K562 (cell line): ENCODE measurements around the gene APPL2. TPM values are rescaled to one million over a fixed set of nuclear protein-coding genes. Genes with fewer than 3 reads are reported as not detected.

ENCODE experiments used
- ATAC-seq: fragments of 200-7000 bp; cut with Tn5 transposase; 3 replicates; pipeline ENCODE4 v1.9.1; 2020; ENCODE audit warnings: moderate library complexity
- BruUV-seq: library from RNA; stranded (reverse); fragments of 400-500 nt; replicated peaks from 2 replicates; lab custom pipeline; 2021; lab: Mats Ljungman, UMichigan
- CTCF ChIA-PET: fragments of 300-600 bp; formaldehyde crosslinking; extraction: SDS; loops from one replicate; lab custom pipeline; 2021; ENCODE audit warnings: low intra/inter-chr PET ratio; lab: Yijun Ruan, JAX
- POLR2A ChIA-PET: fragments of 300-600, 350-650 bp; sonication (Branson Sonifier 250); formaldehyde crosslinking; extraction: SDS; loops from one replicate; lab custom pipeline; 2021; ENCODE audit warnings: antibody characterized with exemption, inconsistent platforms; lab: Yijun Ruan, JAX
- DNase-seq, 4 experiments: peaks; one replicate each; pipeline versions ENCODE4 v3.0.0 to v3.0.0-alpha.2; 2011 to 2018; ENCODE audit warnings: low spot score in 3 of 4, mixed read lengths in 3 of 4; ENCODE audit errors: extremely low read depth in 1 of 4
- FAIRE-seq: peaks from 2 replicates; lab custom pipeline; 2011; peaks lifted over from hg19 to GRCh38; lab: Jason Lieb, UNC
- H2AFZ ChIP-seq: 2 replicates; pipeline ENCODE4 v1.6.0; 2011; ENCODE audit warnings: low read depth, low read length, control low read depth, inconsistent platforms
- H3K27ac ChIP-seq: fragments of 200-600 bp; 3 replicates; pipeline ENCODE4 v1.8.0; 2011; ENCODE audit warnings: low read depth, mild to moderate bottlenecking, control low read depth, inconsistent platforms, low read length, moderate library complexity, mixed read lengths; ENCODE audit errors: extremely low read depth
- H3K27me3 ChIP-seq, 2 experiments: fragments of 300-600 bp in 1 of 2; 2 replicates in 1 of 2; 3 replicates in 1 of 2; pipeline versions ENCODE4 v1.6.0 to v1.8.0; 2011; ENCODE audit warnings: inconsistent platforms in 2 of 2, low read length in 2 of 2, mild to moderate bottlenecking in 1 of 2, mixed read lengths in 1 of 2, moderate library complexity in 1 of 2; ENCODE audit not compliant: control insufficient read depth in 2 of 2, insufficient read depth in 2 of 2
- H3K36me3 ChIP-seq: fragments of 300-600 bp; 3 replicates; pipeline ENCODE4 v1.8.0; 2011; ENCODE audit warnings: mild to moderate bottlenecking, low read length, inconsistent platforms; ENCODE audit not compliant: control insufficient read depth, insufficient read depth
- H3K4me1 ChIP-seq, 2 experiments: fragments of 200-600 bp in 1 of 2; replicated peaks in 1 of 2; 2 replicates in 1 of 2; 3 replicates in 1 of 2; pipeline versions ENCODE4 v1.5.1 to v1.8.0; 2011; ENCODE audit warnings: inconsistent platforms in 2 of 2, low read length in 2 of 2, mild to moderate bottlenecking in 1 of 2, mixed read lengths in 1 of 2, moderate library complexity in 1 of 2; ENCODE audit not compliant: control insufficient read depth in 2 of 2, insufficient read depth in 2 of 2
- H3K4me2 ChIP-seq: 2 replicates; pipeline ENCODE4 v1.6.1; 2011; ENCODE audit warnings: low read length, control low read depth, inconsistent platforms, mixed read lengths; ENCODE audit not compliant: insufficient read depth
- H3K4me3 ChIP-seq: fragments of 200-600 bp; sonication (generic), shearing (Covaris generic); 2 replicates; pipeline ENCODE4 v1.5.1; 2016; ENCODE audit warnings: control low read depth, inconsistent platforms
- H3K79me2 ChIP-seq: fragments of 200-600 bp; 3 replicates; pipeline ENCODE4 v1.8.0; 2011; ENCODE audit warnings: low read length, inconsistent platforms; ENCODE audit not compliant: control insufficient read depth, insufficient read depth
- H3K9ac ChIP-seq, 2 experiments: 2 replicates each; pipeline versions ENCODE4 v1.6.0 to v1.6.1; 2011; ENCODE audit warnings: low read depth in 2 of 2, low read length in 2 of 2, control low read depth in 1 of 2, inconsistent platforms in 1 of 2, mild to moderate bottlenecking in 1 of 2, mixed read lengths in 1 of 2; ENCODE audit not compliant: insufficient read depth in 1 of 2
- H3K9me1 ChIP-seq: one replicate; pipeline ENCODE4 v1.6.0; 2011; ENCODE audit warnings: inconsistent platforms, mild to moderate bottlenecking, low read length, moderate library complexity; ENCODE audit not compliant: control insufficient read depth, insufficient read depth
- H3K9me3 ChIP-seq: replicated peaks from 2 replicates; pipeline ENCODE4 v1.5.1; 2011; ENCODE audit warnings: low read depth, low read length, inconsistent platforms; ENCODE audit not compliant: control insufficient read depth, insufficient read depth
- H4K20me1 ChIP-seq: replicated peaks from 2 replicates; pipeline ENCODE4 v1.6.1; 2011; ENCODE audit warnings: low read length, inconsistent platforms, mixed read lengths; ENCODE audit not compliant: control insufficient read depth, insufficient read depth
- BMI1 ChIP-seq: fragments of 150-350 bp; IDR thresholded peaks from 2 replicates; pipeline ENCODE4 v1.6.1; 2014; ENCODE audit warnings: low read length
- C11orf30 ChIP-seq: fragments of 450-650 bp; IDR thresholded peaks from 2 replicates; pipeline ENCODE4 v1.6.1; 2016; ENCODE audit warnings: low read depth, mild to moderate bottlenecking
- CAMTA2 ChIP-seq: fragments of 250-450 bp; sonication (Bioruptor Pico); conservative IDR thresholded peaks from 2 replicates; pipeline ENCODE4 v1.5.1; 2022
- CHD4 ChIP-seq: fragments of 200-600 bp; sonication (generic); IDR thresholded peaks from 3 replicates; pipeline ENCODE4 v1.6.1; 2012; ENCODE audit warnings: low read depth, mild to moderate bottlenecking, mixed read lengths, low read length, inconsistent platforms; ENCODE audit not compliant: insufficient read depth, insufficient replicate concordance, poor library complexity, severe bottlenecking
- GTF2A2 ChIP-seq: IDR thresholded peaks from 2 replicates; pipeline ENCODE4 v1.6.1; 2016; ENCODE audit warnings: mild to moderate bottlenecking, missing genetic modification characterization, missing compliant biosample characterization
- KDM2B ChIP-seq: fragments of 250-450 bp; sonication (Bioruptor Pico); IDR thresholded peaks from 2 replicates; pipeline ENCODE4 v1.8.0; 2021; ENCODE audit warnings: mild to moderate bottlenecking, moderate library complexity
- KLF13 ChIP-seq: fragments of 450-650 bp; IDR thresholded peaks from 2 replicates; pipeline ENCODE4 v1.6.1; 2016; ENCODE audit warnings: missing genetic modification characterization, low read depth, mild to moderate bottlenecking, missing compliant biosample characterization, moderate library complexity, borderline replicate concordance
- MAFG ChIP-seq: fragments of 450-650 bp; conservative IDR thresholded peaks from 2 replicates; pipeline ENCODE4 v1.6.1; 2016; ENCODE audit warnings: missing genetic modification characterization, missing compliant biosample characterization
- MIER1 ChIP-seq: fragments of 450-650 bp; IDR thresholded peaks from 2 replicates; pipeline ENCODE4 v1.6.1; 2016; ENCODE audit warnings: antibody characterized with exemption, mild to moderate bottlenecking, low read depth
- PHF8 ChIP-seq: fragments of 200-600 bp; sonication (generic); IDR thresholded peaks from 2 replicates; pipeline ENCODE4 v1.6.1; 2012; ENCODE audit warnings: mixed run types, mild to moderate bottlenecking, inconsistent platforms, low read length, moderate library complexity, borderline replicate concordance
- POLR2AphosphoS2 ChIP-seq: IDR thresholded peaks from 2 replicates; pipeline ENCODE4 v1.6.1; 2012; ENCODE audit warnings: low read length, improper control_type of control experiment
- ZNF324 ChIP-seq: fragments of 250-450 bp; sonication (Bioruptor Pico); IDR thresholded peaks from 2 replicates; pipeline ENCODE4 v1.4.0; 2020; ENCODE audit warnings: mild to moderate bottlenecking
- ZNF512 ChIP-seq: IDR thresholded peaks from 2 replicates; pipeline ENCODE4 v1.6.1; 2016; ENCODE audit warnings: missing genetic modification characterization, missing compliant biosample characterization
- ZSCAN29 ChIP-seq: fragments of 450-650 bp; IDR thresholded peaks from 2 replicates; pipeline ENCODE4 v1.6.1; 2017
- WGBS: fragments of 100-300 bp; shearing (Covaris generic); methylation state at CpG from one replicate; pipeline ENCODE4 v1.1.6; 2016; ENCODE audit warnings: low coverage, mixed read lengths; ENCODE audit not compliant: insufficient coverage; ENCODE audit errors: missing lambda C conversion rate; 5-methylcytosine and 5-hydroxymethylcytosine counted together
- in situ Hi-C: fragments of 300-500 bp; cut with MboI; formaldehyde crosslinking; loops from 4 replicates; pipeline ENCODE4 v1.15.0; 2018; ENCODE audit warnings: inconsistent platforms, mixed read lengths
- intact Hi-C: fragments of 100-400 bp; cut with micrococcal nuclease; formaldehyde crosslinking; loops from 2 replicates; pipeline ENCODE4 v1.14.2; 2022
- polyA plus RNA-seq, 8 experiments: library from polyadenylated mRNA; depleted of rRNA in 4 of 8; stranded (reverse) in 5 of 8; unstranded in 3 of 8; fragments of >200 nt; fragmentation: Nextera tagmentation in 2 of 8; fragmentation: Illumina TruSeq in 1 of 8; extraction: Ambion mirVana in 2 of 8; extraction: Trizol in 1 of 8; gene quantifications; 2 replicates each; pipeline versions ENCODE4 v1.2.1 to v1.2.3, GENCODE V29; 2011 to 2014; ENCODE audit warnings: inconsistent platforms in 1 of 8, missing spikeins in 1 of 8
- total RNA-seq, 7 experiments: library from RNA; depleted of rRNA in 6 of 7; stranded (reverse); fragments of >200 nt in 6 of 7; fragmentation: Illumina TruSeq in 2 of 7; extraction: Trizol in 2 of 7; gene quantifications; 2 replicates each; pipeline versions ENCODE4 v1.2.1 to v1.2.3, GENCODE V29; 2011 to 2021; ENCODE audit warnings: low replicate concordance in 1 of 7

Gene APPL2
- total and polyA plus RNA-seq, 9 of the 15 experiments (the other 6 are each of a cell fraction or from before 2014, with no cell fraction given) = 2.1 to 14.4 (median 8.2) TPM

- TF ChIP-seq GTF2A2 (no peak), MAFG (tag) (peak; percentile 73), CAMTA2 (CRISPR knock-in tag) (no peak), C11orf30 (peak; percentile 82), KLF13 (no peak)
These were observed 94.6 kb downstream of the APPL2 start (continued) for GRCh38 chr12:105141320-105141922.

- Histone ChIP-seq H3K9me3 (no peaks in the 10 kb centered on the region), H3K4me3 (no peak overlapping the region), H2AFZ (no peak overlapping the region), H3K4me2 (no peak overlapping the region), H3K27ac (no peak overlapping the region), H3K9ac (no peak overlapping the region), H4K20me1 (no peaks in the 10 kb centered on the region), H3K27me3 (no peaks in the 10 kb centered on the region), H3K36me3 (peaks cover 48% of the 10 kb centered on the region), H3K4me1 (no peaks in the 10 kb centered on the region), H3K79me2 (no peaks in the 10 kb centered on the region), H3K9me1 (no peaks in the 10 kb centered on the region)
- FAIRE-seq (no peak), DNase-seq (no peak), ATAC-seq (no peak)
- BruUV-seq = no TSS peak
- TF ChIP-seq ZNF512 (tag) = no peak
- no peak for TF ChIP-seq BMI1
- no peak for TF ChIP-seq ZNF324 (CRISPR knock-in tag)
- TF ChIP-seq CHD4 = no peak
- no peak for TF ChIP-seq ZSCAN29
- no peak for TF ChIP-seq PHF8
- no peak for TF ChIP-seq MIER1
- TF ChIP-seq POLR2AphosphoS2 = no peak
- no peak for TF ChIP-seq KDM2B (CRISPR knock-in tag)
- ChIA-PET POLR2A (interaction anchor here (1.8 kb wide), 1 partner anchor 10 kb away, joined by 5 read pairs; no protein-coding TSS in a partner anchor), CTCF (no interaction called here)
- WGBS = 97% methylated on average over 2 of the region's 2 CpGs
- intact Hi-C loops (no loop called here), in situ Hi-C loops (no loop called here)
These were observed 97.7 kb downstream of the APPL2 start for GRCh38 chr12:105138248-105138647.
